ENCODE results near the gene HPSE2.
"Not testable (repeated sequence)": the region's sequence is repeated elsewhere in the genome, so short reads cannot be mapped to it uniquely, and the experiment has no call there.

Gene HPSE2

GRCh38 chr10:99235658-99236626 is at the start of gene HPSE2:
Gene HPSE2, minus strand, starts transcription at chr10:99235852.
- DNase-seq (ENCODE audit: low read depth), result no peak

DNA sequence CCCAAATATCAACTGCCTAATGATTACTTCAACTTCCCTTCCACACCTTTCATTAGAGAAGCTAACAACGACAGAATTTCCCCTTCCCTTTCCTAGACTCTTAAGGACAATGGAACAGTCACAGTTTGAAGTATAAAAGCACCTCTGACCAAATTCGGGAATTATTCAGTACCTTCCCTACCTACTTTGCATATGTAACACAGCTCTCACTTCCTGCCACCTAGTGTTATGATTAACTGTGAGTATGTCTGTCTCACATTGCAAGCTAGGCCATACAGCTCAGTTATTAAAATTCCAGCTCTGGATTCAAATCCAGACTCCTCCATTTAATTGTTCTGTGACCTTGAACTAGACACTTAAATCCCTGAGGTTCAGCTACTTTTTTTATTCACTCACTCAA is 44.8 kb upstream of the HPSE2 start:
- no peak for DNase-seq (ENCODE audit: low read depth)

- peak; percentile 53 for DNase-seq (ENCODE audit: low read depth)
These were observed 44.0 kb upstream of the HPSE2 start for GRCh38 chr10:99279626-99280111.

DNA sequence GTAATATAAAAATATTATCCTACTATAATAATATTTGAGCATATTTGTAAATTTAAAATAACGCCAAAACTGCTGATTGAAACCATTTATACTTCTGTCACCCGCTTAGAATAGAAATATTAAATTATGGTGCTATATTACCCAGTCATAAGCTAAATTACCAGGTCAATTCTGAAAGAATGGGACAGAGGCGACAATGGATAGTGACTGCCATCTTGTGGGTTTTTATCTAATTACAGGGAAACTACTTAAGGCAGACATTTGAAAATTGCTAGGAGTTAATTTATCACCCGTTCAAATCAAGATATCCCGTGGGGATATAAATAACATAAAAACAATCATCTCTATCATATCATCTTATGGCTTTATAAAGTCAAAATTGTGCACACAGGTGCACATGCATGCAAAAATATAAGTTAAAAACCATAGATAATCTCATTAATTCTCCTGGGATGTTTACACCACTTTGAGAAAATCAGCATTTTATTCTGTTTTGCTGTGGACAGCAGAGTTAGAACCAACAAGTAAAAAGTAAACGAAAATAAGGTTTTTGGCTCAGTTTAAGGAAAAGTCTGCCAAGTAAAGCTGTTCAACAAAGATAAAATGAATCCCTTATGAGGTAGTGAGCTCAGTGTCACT is 41.3 kb upstream of the HPSE2 start:
- DNase-seq (ENCODE audit: low read depth), result peak; percentile 12

- no peak for DNase-seq (ENCODE audit: low read depth)
These were observed 30.7 kb upstream of the HPSE2 start for GRCh38 chr10:99266383-99266782.

DNA sequence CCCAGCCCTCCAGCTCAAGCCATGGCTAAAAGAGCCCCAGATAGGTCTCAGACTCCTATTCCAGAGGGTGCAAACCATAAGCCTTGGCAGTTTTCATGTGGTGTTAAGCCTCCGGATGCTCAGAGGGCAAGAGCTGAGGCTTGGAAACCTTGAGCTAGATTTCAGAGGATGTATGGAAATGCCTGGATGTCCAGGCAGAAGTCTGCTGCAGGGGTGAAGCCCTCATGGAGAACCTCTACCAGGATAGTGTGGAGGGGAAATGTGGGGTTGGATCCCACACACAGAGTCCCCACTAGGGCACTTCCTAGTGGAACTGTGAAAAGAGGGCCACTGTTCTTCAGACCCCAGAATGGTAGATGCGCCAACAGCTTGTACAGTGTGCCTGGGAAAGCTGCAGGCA is 13.2 kb upstream of the HPSE2 start:
- no peak for DNase-seq (ENCODE audit: low read depth)

- DNase-seq (ENCODE audit: low read depth), result not testable (repeated sequence)
These were observed 12.2 kb upstream of the HPSE2 start for GRCh38 chr10:99247893-99248292.

DNA sequence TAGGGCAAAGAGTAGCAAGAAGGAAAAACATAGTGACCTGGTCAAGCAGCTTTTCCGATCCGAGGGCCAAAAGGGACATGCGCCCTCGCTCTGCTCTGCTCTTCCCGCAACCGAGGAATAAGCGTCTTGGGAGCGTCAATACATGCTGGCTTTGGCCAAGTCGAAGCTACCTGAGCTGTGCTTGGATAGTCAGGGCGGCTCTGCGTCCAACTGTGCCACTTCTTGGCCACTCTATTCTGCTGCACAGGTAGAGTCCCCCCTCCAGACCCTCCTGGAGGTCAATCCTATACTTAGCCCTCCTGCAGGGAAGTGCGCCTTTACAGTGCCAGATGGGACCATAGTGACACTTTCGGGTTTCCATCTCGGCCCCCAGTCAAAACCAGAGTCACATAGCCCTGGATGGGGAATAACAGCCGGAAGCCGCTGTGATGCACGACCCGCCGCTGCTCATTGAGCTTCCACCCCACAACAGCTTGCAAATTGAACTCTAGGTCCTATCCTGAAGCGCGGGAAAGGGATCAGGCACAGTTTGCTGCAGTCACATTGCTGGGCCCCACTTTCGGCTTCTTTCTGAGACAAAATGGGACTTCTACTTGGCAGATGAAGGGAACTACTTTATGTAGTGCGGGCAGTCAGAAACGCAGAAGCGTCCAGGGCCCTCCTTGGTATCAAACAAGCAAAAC is 1.1 kb upstream of the HPSE2 start:
- DNase-seq (ENCODE audit: low read depth), result no peak

- DNase-seq (ENCODE audit: low read depth), result peak; percentile 53
These were observed 628 bp downstream of the HPSE2 start for GRCh38 chr10:99234791-99235657.

GRCh38 chr10:99234041-99234790 is 1.4 kb downstream of the HPSE2 start:
- peak; percentile 44 for DNase-seq (ENCODE audit: low read depth)

- DNase-seq (ENCODE audit: low read depth), result no peak
These were observed 2.0 kb downstream of the HPSE2 start for GRCh38 chr10:99233689-99234037.

GRCh38 chr10:99233000-99233688 is 2.5 kb downstream of the HPSE2 start:
- no peak for DNase-seq (ENCODE audit: low read depth)

GRCh38 chr10:99232360-99232999 is 3.2 kb downstream of the HPSE2 start:
- DNase-seq (ENCODE audit: low read depth), result no peak

GRCh38 chr10:99224766-99225165 is 10.9 kb downstream of the HPSE2 start:
- no peak for DNase-seq (ENCODE audit: low read depth)

GRCh38 chr10:99207340-99207739 is 28.3 kb downstream of the HPSE2 start:
- no peak for DNase-seq (ENCODE audit: low read depth)

- DNase-seq (ENCODE audit: low read depth), result no peak
These were observed 32.3 kb downstream of the HPSE2 start for GRCh38 chr10:99203310-99203709.

- no peak for DNase-seq (ENCODE audit: low read depth)
These were observed 62.7 kb downstream of the HPSE2 start for GRCh38 chr10:99172950-99173349.

DNA sequence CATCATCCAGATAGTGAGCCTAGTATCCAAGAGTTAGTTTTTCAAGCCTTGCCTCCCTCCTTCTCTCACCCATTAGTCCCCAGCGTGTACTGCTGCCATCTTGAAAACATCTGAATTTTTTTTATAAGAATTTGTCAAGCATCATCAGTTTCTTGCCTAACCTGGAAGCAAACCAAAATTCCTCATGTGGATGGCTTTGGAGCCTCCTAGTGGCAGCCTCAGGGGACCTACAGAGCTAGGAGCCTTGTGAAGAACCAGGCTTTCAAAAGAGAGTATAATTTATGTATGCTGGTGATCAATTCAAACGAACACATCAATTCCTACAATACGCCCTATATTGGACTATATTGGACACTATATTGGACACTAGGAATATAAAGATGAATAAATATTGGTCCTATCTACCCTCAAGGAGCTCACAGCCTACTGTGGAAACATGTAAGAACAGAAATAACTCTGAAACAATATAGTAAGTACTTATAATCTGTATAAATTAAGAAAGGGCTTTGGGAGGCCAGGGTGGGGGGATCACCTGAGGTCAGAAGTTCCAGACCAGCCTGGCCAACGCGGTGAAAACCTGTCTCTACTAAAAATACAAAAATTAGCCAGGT is 63.4 kb downstream of the HPSE2 start:
- peak; percentile 49 for DNase-seq (ENCODE audit: low read depth)

GRCh38 chr10:99170116-99170675 is 65.5 kb downstream of the HPSE2 start:
- DNase-seq (ENCODE audit: low read depth), result no peak

All from fibroblast of gingiva (primary cell).